NCI-H1105 treated with DMSO at 0.1 percent for 48 hours (cell line): ENCODE data around the gene EIF5A.

Experiments
- DNase-seq: peaks from one replicate; lab custom pipeline; 2025; lab: John Stamatoyannopoulos, UW

The EIF5A gene

GRCh38 chr17:7285679-7286078 is 21.7 kb upstream of the EIF5A start:
- DNase-seq = no peak

DNA sequence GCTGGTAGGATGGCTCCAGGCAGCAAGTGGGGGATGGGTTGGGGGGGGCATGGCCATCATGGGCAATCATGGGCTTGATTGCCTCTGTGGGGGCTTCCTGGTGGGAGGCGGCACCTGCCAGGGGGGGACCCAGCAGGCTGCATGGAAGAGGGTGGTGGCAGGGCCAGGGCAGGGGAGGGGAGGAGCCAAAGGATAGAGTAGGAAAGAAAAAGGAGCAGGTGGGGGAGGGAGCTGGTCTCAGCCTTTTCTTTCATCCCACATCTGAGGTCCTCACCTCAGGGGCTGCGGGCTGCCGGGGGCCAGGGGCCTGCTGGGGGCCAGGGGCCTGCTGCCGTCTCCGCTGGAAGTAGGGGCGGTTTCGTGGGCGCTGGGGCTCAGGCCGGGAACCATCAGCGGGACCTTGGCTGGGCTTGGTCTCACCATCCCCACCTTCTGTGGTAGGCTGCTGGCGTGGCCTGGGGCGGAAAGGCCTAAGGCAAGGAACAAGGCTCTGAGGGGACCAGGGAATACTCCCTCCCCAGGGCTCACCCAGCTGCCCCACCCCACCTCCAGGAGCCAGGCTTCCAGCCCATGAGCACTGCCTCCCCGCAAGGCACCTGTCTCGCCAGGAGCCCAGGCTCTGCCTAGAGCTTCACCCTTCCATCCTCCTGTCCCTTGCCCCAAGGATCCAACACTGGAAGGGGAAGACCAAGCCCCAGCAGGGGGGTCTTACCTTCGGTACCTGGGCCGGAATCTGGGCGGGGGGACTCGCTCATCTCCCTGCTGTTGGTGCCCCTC is 18.0 kb upstream of the EIF5A start:
- DNase-seq = no peak

GRCh38 chr17:7290166-7290565 is 17.3 kb upstream of the EIF5A start:
- DNase-seq = no peak

DNA sequence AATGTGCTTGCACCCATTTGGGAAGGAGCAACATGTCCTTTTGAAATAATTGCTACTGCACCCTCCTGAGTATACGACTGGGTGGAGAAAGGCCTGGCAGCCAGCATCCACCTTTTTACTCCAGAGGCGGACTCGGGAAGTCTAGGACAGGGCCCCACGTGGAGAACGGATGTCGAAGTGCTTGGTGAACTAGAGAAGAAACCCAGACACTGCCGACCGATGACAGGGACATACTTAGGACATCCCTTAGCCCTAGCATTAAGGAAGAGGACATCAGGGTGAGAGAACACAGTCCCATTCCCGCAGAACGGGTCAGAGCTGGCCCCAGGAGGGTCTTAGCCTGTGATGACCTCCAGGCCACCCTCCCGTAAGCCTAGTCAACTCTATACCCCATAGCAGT is 16.7 kb upstream of the EIF5A start:
- DNase-seq = no peak

DNA sequence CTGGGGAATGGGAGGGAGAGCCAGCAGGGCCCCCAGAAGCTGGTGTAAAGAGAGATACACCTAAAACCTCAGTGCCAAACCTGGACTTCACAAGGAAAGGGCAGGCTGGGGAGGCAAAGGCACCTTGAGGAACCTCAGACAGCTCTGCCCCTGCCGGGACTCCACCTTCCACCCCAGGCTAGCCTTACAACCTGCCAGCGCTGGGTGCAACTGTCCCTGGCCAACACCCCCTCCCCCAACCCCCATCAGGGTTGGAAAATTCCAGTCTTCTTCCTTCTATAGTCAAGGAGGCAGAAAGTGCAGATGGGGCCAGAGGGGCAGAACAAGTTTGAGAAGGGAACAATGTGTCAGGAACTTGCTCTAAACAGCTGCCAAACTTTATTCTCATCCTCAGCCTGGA is 15.2 kb upstream of the EIF5A start:
- no peak for DNase-seq

DNA sequence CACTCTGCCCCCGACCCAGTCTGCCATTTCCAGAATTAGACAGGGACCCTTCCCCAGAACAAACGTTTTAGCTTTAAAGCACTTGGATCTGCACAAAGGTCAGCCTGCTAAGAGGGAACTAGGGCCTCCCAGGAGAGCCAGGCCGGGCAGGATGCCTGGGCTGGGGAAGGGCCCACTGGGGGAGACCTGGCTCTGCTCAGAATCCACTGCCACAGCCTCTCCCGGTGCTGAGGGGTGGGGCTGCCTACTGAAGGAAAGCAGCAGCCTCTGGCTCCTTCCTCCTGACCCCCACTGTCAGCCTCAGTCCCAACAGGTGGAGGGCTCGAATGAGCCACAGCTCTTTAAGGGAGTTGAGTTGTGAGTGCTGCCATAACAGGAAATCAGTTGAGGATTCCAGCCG is 14.7 kb upstream of the EIF5A start:
- no peak for DNase-seq

GRCh38 chr17:7293159-7293558 is 14.3 kb upstream of the EIF5A start:
- DNase-seq = no peak

DNA sequence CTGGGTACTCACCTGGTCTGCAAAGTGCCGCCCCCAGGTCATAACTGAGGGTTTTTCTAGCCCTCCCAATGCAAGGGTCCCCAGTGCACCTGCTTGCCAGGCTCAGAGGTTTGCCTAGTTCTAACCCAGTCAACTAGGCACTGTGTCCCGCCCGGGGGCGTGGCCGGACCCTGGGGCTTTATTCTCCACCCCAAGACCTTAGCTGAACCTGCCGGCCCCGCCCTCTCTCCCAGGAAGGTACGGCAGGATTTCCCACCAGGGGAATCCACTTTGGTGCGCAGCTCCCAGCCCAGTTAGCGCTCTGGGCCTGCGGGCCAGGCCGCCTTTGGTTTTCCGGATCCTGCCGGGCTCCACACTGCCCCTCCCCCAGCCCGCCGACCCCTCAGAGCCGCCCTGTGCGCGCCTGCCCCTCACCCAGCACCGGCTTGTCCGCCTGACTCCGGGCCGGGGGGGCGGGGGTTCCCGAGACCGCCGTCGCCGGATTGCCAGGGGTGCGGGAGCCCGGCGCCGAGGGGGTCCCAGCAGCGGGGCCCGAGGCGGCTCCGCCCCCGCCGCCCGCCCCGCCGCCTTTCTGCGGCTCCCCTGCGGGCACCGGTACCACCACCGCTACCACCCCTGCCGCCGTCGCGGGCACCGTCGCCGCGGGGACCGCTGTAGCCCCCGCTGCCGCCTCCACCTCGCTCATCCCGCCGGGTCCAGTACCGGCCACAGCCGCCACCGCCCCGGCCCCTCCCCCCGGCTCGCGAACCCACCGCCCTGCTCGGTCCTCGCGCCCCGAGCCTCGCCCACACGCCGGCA is 13.4 kb upstream of the EIF5A start:
- peak; percentile 62 for DNase-seq

- DNase-seq = peak; percentile 90
Measured at GRCh38 chr17:7294614-7295153, 12.7 kb upstream of the EIF5A start, which contains the start of gene YBX2. YBX2 (minus strand) TSS chr17:7294639; CDS start chr17:7294500, 139 bp downstream.

DNA sequence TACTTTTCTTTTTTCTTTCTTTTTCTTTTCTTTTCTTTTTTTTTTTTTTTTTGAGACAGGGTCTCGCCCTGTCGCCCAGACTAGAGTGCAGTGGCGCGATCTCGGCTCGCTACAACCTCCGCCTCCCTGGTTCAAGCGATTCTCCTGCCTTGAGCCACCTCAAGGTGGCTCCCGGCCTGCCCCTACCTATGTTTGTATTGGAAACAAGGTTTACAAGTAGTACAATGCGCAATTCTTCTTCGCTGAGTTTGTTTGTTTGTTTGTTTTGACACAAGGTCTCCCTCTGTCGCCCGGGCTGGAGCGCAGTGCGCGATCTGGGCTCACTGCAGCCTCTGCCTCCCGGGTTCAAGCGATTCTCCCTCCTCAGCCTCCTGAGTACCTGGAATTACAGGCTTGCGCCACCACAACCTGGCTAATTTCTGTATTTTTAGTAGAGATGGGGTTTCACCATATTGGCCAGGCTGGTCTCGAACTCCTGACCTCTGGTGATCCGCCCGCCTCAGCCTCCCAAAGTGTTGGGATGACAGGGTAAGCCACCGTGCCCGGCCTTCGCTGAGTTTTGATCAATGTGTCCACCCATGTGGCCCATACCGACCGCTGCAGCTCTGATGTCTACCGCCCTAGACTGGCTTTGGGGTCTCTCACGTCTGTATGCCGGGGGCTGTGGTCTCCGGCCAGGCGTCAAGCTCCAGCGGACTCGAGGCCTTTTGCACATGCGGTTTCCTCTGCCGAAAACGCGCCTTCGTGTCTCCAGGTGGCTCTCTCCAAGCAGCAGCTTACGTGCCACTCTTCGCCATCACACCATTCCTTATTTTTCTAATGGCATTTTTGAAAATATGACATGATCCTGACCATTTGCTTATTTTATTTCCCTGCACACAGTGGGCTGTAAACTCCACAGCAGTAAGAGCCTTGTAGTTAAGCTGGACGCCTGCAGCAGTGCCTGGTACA is 11.9 kb upstream of the EIF5A start:
- no peak for DNase-seq

DNA sequence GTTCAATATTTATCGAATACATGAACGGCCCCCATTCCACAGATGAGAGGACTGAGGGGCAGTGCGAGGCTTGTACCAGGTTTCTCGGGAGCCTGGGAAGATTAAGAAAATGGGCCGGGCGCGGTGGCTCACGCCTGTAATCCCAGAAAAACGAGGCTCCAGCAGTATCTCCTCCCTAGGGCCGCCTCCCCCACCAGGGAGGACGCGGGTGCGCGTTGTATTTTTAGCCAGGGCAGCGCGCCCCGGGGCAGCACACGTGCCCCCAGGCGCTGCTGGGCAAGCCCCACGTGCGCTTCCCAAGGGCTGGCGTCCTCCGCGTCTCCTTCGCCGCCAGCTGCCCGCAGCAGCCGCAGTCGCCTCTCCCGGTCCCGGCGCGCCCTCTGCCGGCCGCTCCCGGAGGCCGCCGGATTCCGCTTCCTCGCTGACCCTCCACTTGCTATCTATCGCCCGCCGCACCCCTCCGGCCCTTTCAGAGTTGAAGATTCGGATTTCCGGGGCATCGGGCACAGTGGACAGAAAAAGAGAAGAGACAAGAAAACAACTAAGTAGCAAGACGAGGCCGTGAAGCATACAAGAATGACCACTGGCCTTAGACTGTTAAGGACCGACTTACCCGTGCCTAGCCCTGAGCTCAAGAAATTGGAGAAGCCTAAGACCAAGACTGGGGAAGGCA is 11.1 kb upstream of the EIF5A start:
- peak; percentile 74 for DNase-seq

GRCh38 chr17:7304179-7304578 is 3.2 kb upstream of the EIF5A start:
- DNase-seq = no peak

GRCh38 chr17:7307686-7308624 is 527 bp downstream of the EIF5A start:
- DNase-seq = no peak

- DNase-seq = peak; percentile 79
Measured at GRCh38 chr17:7308625-7309433, 1.4 kb downstream of the EIF5A start.

GRCh38 chr17:7309628-7310027 is 2.2 kb downstream of the EIF5A start:
- DNase-seq = no peak

DNA sequence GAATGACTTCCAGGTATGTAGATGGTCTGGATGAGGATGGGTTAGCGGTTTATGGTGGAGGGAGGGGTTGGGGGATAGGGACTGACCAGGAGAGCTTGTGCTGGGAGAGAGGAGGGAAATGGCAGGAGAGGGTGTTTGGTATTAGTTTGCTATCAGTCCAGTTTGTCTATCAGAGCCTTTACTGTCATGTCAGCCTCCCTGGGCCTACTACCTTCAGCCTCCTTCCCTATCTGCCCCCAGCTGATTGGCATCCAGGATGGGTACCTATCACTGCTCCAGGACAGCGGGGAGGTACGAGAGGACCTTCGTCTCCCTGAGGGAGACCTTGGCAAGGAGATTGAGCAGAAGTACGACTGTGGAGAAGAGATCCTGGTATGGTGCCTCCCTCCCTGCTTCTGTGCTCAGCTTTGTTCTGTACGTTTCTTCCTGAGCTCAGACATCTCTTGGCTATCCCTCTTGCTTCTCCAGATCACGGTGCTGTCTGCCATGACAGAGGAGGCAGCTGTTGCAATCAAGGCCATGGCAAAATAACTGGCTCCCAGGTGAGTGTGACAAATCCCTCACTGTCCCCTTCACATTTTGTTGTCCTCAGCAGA is 3.8 kb downstream of the EIF5A start:
- no peak for DNase-seq

GRCh38 chr17:7312432-7313087 is 5.1 kb downstream of the EIF5A start:
- DNase-seq = no peak
